Activated naive CD4-positive, alpha-beta T cell treated with anti-CD3 and anti-CD28 coated beads for 36 hours (primary cell): Measurements from ENCODE around the gene KIF26A. TPM values are rescaled to one million over a fixed set of nuclear protein-coding genes. Genes with fewer than 3 reads are reported as not detected.

Experiments used
- CTCF ChIA-PET: fragments of 350-600 bp; sonication (Branson Sonifier 250); formaldehyde crosslinking; loops from one replicate; lab custom pipeline; 2021; ENCODE audit warnings: antibody characterized with exemption; lab: Charles Lee
- DNase-seq: peaks from one replicate; pipeline ENCODE4 v3.0.0-alpha.2; 2020
- H3K27ac Mint-ChIP-seq: one replicate; pipeline ENCODE4 v1.8.0; 2021; ENCODE audit warnings: mild to moderate bottlenecking, mixed read lengths
- H3K27me3 Mint-ChIP-seq: one replicate; pipeline ENCODE4 v1.8.0; 2021; ENCODE audit warnings: low read depth, mixed read lengths
- H3K36me3 Mint-ChIP-seq: one replicate; pipeline ENCODE4 v1.8.0; 2021; ENCODE audit warnings: low read depth, mixed read lengths
- H3K4me1 Mint-ChIP-seq: one replicate; pipeline ENCODE4 v1.8.0; 2021; ENCODE audit warnings: low read depth, mixed read lengths
- H3K4me3 Mint-ChIP-seq: one replicate; pipeline ENCODE4 v1.8.0; 2021; ENCODE audit warnings: mild to moderate bottlenecking, moderate library complexity, mixed read lengths
- H3K9me3 Mint-ChIP-seq: one replicate; pipeline ENCODE4 v1.8.0; 2021; ENCODE audit warnings: mixed read lengths
- intact Hi-C: fragments of 100-400 bp; cut with micrococcal nuclease; formaldehyde crosslinking; loops from one replicate; pipeline ENCODE4 v1.15.1; 2023
- total RNA-seq, 2 experiments: library from RNA; stranded (reverse); gene quantifications; one replicate each; pipeline ENCODE4 v1.2.3, GENCODE V29; 2021

Gene KIF26A
- total RNA-seq, 2 experiments from 2014 or later, result 0.07 TPM

- Mint-ChIP-seq H3K36me3 (no peaks in the 10 kb centered on the region), H3K4me3 (no peak overlapping the region), H3K4me1 (no peaks in the 10 kb centered on the region), H3K27me3 (no peaks in the 10 kb centered on the region), H3K27ac (no peak overlapping the region), H3K9me3 (no peaks in the 10 kb centered on the region)
- no peak for DNase-seq
- intact Hi-C loops, result no loop called here
- CTCF ChIA-PET, result no interaction called here
Observed at GRCh38 chr14:104168603-104169002, 30.2 kb downstream of the KIF26A start.

- no peaks in the 10 kb centered on the region for H3K27me3 Mint-ChIP-seq
- H3K36me3 Mint-ChIP-seq, result no peaks in the 10 kb centered on the region
- CTCF ChIA-PET, result no interaction called here
- no peak overlapping the region for H3K27ac Mint-ChIP-seq
- no peak for DNase-seq
- no peaks in the 10 kb centered on the region for H3K9me3 Mint-ChIP-seq
- H3K4me3 Mint-ChIP-seq, result no peak overlapping the region
- intact Hi-C loops, result no loop called here
- H3K4me1 Mint-ChIP-seq, result no peaks in the 10 kb centered on the region
Observed at GRCh38 chr14:104169005-104169698, 30.8 kb downstream of the KIF26A start.

GRCh38 chr14:104169699-104170479, 31.5 kb downstream of the KIF26A start:
- no peaks in the 10 kb centered on the region for H3K9me3 Mint-ChIP-seq
- no peak for DNase-seq
- intact Hi-C loops, result no loop called here
- no peaks in the 10 kb centered on the region for H3K36me3 Mint-ChIP-seq
- H3K27ac Mint-ChIP-seq, result no peak overlapping the region
- H3K27me3 Mint-ChIP-seq, result no peaks in the 10 kb centered on the region
- no peak overlapping the region for H3K4me3 Mint-ChIP-seq
- CTCF ChIA-PET, result no interaction called here
- H3K4me1 Mint-ChIP-seq, result no peaks in the 10 kb centered on the region

GRCh38 chr14:104171029-104171697, 32.8 kb downstream of the KIF26A start:
- H3K27me3 Mint-ChIP-seq, result no peaks in the 10 kb centered on the region
- intact Hi-C loops, result no loop called here
- no peak overlapping the region for H3K27ac Mint-ChIP-seq
- DNase-seq, result no peak
- H3K9me3 Mint-ChIP-seq, result no peaks in the 10 kb centered on the region
- H3K4me1 Mint-ChIP-seq, result no peaks in the 10 kb centered on the region
- CTCF ChIA-PET, result no interaction called here
- no peak overlapping the region for H3K4me3 Mint-ChIP-seq
- no peaks in the 10 kb centered on the region for H3K36me3 Mint-ChIP-seq

GRCh38 chr14:104171895-104172294, 33.5 kb downstream of the KIF26A start:
- CTCF ChIA-PET, result no interaction called here
- Mint-ChIP-seq H3K4me1 (no peaks in the 10 kb centered on the region), H3K27me3 (no peaks in the 10 kb centered on the region), H3K36me3 (no peaks in the 10 kb centered on the region), H3K27ac (no peak overlapping the region), H3K4me3 (no peak overlapping the region), H3K9me3 (no peaks in the 10 kb centered on the region)
- intact Hi-C loops, result no loop called here
- DNase-seq, result no peak

- Mint-ChIP-seq H3K27ac (no peak overlapping the region), H3K9me3 (no peaks in the 10 kb centered on the region), H3K36me3 (no peaks in the 10 kb centered on the region), H3K4me1 (no peaks in the 10 kb centered on the region), H3K27me3 (no peaks in the 10 kb centered on the region), H3K4me3 (no peak overlapping the region)
- DNase-seq, result no peak
- intact Hi-C loops, result no loop called here
- CTCF ChIA-PET, result no interaction called here
Observed at GRCh38 chr14:104172349-104172748, 34.0 kb downstream of the KIF26A start.

- intact Hi-C loops, result no loop called here
- Mint-ChIP-seq H3K36me3 (no peaks in the 10 kb centered on the region), H3K27ac (no peak overlapping the region), H3K27me3 (no peaks in the 10 kb centered on the region), H3K4me3 (no peak overlapping the region), H3K4me1 (no peaks in the 10 kb centered on the region), H3K9me3 (no peaks in the 10 kb centered on the region)
- no peak for DNase-seq
- CTCF ChIA-PET, result no interaction called here
Observed at GRCh38 chr14:104172880-104173279, 34.5 kb downstream of the KIF26A start.

GRCh38 chr14:104174051-104174450, 35.7 kb downstream of the KIF26A start:
- Mint-ChIP-seq H3K9me3 (no peaks in the 10 kb centered on the region), H3K4me1 (no peaks in the 10 kb centered on the region), H3K4me3 (no peak overlapping the region), H3K27me3 (no peaks in the 10 kb centered on the region), H3K27ac (no peak overlapping the region), H3K36me3 (no peaks in the 10 kb centered on the region)
- CTCF ChIA-PET, result no interaction called here
- intact Hi-C loops, result no loop called here
- DNase-seq, result no peak

GRCh38 chr14:104175041-104175440, 36.7 kb downstream of the KIF26A start:
- CTCF ChIA-PET, result no interaction called here
- Mint-ChIP-seq H3K27me3 (no peaks in the 10 kb centered on the region), H3K4me3 (no peak overlapping the region), H3K27ac (no peak overlapping the region), H3K4me1 (no peaks in the 10 kb centered on the region), H3K36me3 (no peaks in the 10 kb centered on the region), H3K9me3 (no peaks in the 10 kb centered on the region)
- intact Hi-C loops, result no loop called here
- DNase-seq, result no peak

GRCh38 chr14:104175811-104176210, 37.4 kb downstream of the KIF26A start:
- CTCF ChIA-PET, result no interaction called here
- H3K36me3 Mint-ChIP-seq, result no peaks in the 10 kb centered on the region

GRCh38 chr14:104176611-104177010, 38.2 kb downstream of the KIF26A start:
- H3K9me3 Mint-ChIP-seq, result no peaks in the 10 kb centered on the region
- no peaks in the 10 kb centered on the region for H3K36me3 Mint-ChIP-seq
- no peak overlapping the region for H3K4me3 Mint-ChIP-seq
- CTCF ChIA-PET, result no interaction called here
- no peak overlapping the region for H3K27ac Mint-ChIP-seq
- no peaks in the 10 kb centered on the region for H3K4me1 Mint-ChIP-seq
- no peak for DNase-seq
- intact Hi-C loops, result no loop called here
- H3K27me3 Mint-ChIP-seq, result no peaks in the 10 kb centered on the region

More at GRCh38 chr14:104175811-104176210, 37.4 kb downstream of the KIF26A start:
- DNase-seq, result no peak
- Mint-ChIP-seq H3K4me1 (no peaks in the 10 kb centered on the region), H3K27ac (no peak overlapping the region), H3K9me3 (no peaks in the 10 kb centered on the region), H3K4me3 (no peak overlapping the region), H3K27me3 (no peaks in the 10 kb centered on the region)
- intact Hi-C loops, result no loop called here

GRCh38 chr14:104177411-104177810, 39.0 kb downstream of the KIF26A start:
- intact Hi-C loops, result no loop called here
- CTCF ChIA-PET, result no interaction called here
- Mint-ChIP-seq H3K9me3 (no peaks in the 10 kb centered on the region), H3K27ac (no peak overlapping the region), H3K36me3 (no peaks in the 10 kb centered on the region), H3K4me3 (no peak overlapping the region), H3K27me3 (no peaks in the 10 kb centered on the region), H3K4me1 (no peaks in the 10 kb centered on the region)
- DNase-seq, result no peak
